Neuron (in vitro differentiated cells): ENCODE results near the gene TIMELESS.

ENCODE experiments used
- H2AFZ ChIP-seq: one replicate; pipeline ENCODE4 v1.6.1; 2013; ENCODE audit warnings: low read depth, mild to moderate bottlenecking, inconsistent platforms, low read length, moderate library complexity
- H3K27me3 ChIP-seq: one replicate; pipeline ENCODE4 v1.6.1; 2013; ENCODE audit warnings: low read length; ENCODE audit not compliant: insufficient read depth
- H3K36me3 ChIP-seq: one replicate; pipeline ENCODE4 v1.6.1; 2013; ENCODE audit warnings: low read length; ENCODE audit not compliant: insufficient read depth
- H3K4me1 ChIP-seq: one replicate; pipeline ENCODE4 v1.6.1; 2013; ENCODE audit warnings: low read length; ENCODE audit not compliant: insufficient read depth
- H3K4me3 ChIP-seq: 2 replicates; pipeline ENCODE4 v1.5.1; 2013; ENCODE audit warnings: mild to moderate bottlenecking, low read length, moderate library complexity
- H3K9me3 ChIP-seq: one replicate; pipeline ENCODE4 v1.6.1; 2013; ENCODE audit warnings: low read length

TIMELESS gene

DNA sequence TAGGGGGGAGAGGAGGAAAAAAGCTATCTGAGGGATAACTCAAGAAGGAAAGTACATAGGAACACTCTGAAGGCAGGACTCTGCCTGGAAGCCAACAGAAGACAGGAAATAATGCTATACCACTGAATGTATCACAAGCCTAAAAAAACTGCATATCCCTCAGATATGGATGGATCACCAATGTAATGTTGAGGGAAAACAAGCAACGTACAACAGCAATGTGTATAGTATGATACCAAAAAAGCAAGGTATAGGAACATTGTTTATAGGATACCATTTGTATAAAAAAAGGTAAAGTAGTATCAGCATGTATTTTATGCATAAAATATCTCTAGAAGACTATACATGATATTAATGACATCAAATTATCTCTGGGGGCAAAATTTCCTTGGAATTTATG lies 35.3 kb upstream of the TIMELESS start:
- Histone ChIP-seq H3K4me1 (no peaks in the 10 kb centered on the region), H3K36me3 (peaks cover 10% of the 10 kb centered on the region), H3K27me3 (no peaks in the 10 kb centered on the region), H3K4me3 (no peak overlapping the region), H2AFZ (no peak overlapping the region), H3K9me3 (peaks cover 9% of the 10 kb centered on the region)

DNA sequence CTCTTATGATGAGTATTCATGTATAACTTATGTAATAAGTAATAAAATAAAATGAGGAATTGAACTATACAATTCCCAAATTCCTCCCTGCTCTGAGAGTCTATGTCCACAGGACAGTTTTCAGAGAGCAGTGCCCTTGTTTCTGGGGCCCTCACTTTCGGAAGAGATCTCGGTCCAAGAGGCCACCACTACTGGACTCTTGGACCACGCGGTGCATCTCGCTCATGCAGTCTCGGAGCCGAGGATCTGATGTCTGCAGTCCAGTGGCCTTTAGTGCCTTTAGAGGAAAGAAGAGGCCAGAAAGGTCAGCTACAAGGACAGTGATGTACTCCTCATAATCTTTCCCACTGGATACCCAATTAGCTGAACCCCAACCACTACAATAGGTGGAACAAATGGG lies 30.4 kb upstream of the TIMELESS start:
- H3K27me3 ChIP-seq, result no peaks in the 10 kb centered on the region
- H3K4me1 ChIP-seq, result no peaks in the 10 kb centered on the region
- peaks cover 9% of the 10 kb centered on the region for H3K36me3 ChIP-seq
- H3K9me3 ChIP-seq, result no peaks in the 10 kb centered on the region
- no peak overlapping the region for H2AFZ ChIP-seq
- no peak overlapping the region for H3K4me3 ChIP-seq

DNA sequence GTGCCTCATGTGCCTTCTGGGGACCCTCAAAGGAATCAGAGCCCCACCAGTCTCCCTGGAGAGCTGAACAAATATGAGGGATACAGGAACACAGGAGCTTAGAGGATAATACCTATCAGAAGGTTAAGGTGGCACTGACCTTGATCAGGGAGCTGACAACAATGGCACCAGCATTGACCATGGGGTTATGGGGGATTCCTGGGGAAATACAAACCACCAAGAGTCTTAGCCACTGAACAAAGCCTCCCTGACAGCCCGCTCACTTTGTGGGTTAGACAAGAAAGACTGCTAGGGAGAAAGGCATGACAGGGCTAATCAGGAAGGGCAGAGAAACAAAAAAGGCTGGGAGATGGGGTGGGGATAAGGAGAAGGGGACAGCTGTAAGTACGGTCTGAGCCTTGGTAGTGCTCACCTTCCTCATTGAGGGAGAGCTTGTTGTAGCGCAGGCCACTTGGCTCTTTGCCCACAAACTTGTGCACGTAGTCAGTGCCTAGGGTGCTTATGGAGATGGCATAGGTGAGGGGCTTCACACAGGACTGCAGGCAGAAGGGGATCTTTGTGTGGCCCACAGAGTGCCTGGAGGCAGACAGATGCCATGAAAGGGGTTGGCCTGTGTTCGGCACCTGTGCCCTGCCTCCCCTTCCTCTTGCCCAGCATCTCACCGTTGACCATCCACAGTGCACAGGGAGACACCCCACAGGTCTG lies 28.4 kb upstream of the TIMELESS start:
- no peak overlapping the region for H2AFZ ChIP-seq
- H3K36me3 ChIP-seq, result peaks cover 11% of the 10 kb centered on the region
- H3K27me3 ChIP-seq, result no peaks in the 10 kb centered on the region
- no peaks in the 10 kb centered on the region for H3K9me3 ChIP-seq
- H3K4me1 ChIP-seq, result no peaks in the 10 kb centered on the region
- no peak overlapping the region for H3K4me3 ChIP-seq

DNA sequence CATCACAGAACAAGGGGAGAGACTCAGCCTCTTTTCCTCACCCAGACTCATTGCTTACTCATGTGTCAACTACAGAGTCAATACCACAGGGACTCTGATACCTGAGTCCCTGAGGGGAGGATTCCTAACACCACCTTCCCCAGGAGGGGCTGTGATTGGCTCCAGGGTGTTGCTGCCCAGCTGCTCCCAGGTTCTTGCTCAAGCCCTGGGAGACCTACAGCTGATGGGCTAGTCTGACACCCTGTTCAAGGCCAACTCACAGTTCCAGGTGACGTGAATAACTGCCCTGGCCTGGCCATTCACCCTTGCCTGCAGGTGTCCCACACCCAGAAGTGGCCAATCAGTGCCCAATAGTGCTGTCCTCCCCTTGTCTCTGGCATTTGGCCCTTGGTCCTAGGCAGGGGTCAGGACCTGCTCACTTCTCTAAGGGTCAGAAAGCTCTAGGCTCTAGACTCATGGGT lies 27.8 kb upstream of the TIMELESS start:
- no peak overlapping the region for H2AFZ ChIP-seq
- no peaks in the 10 kb centered on the region for H3K9me3 ChIP-seq
- H3K4me3 ChIP-seq, result no peak overlapping the region
- H3K27me3 ChIP-seq, result no peaks in the 10 kb centered on the region
- peaks cover 14% of the 10 kb centered on the region for H3K36me3 ChIP-seq
- no peaks in the 10 kb centered on the region for H3K4me1 ChIP-seq

DNA sequence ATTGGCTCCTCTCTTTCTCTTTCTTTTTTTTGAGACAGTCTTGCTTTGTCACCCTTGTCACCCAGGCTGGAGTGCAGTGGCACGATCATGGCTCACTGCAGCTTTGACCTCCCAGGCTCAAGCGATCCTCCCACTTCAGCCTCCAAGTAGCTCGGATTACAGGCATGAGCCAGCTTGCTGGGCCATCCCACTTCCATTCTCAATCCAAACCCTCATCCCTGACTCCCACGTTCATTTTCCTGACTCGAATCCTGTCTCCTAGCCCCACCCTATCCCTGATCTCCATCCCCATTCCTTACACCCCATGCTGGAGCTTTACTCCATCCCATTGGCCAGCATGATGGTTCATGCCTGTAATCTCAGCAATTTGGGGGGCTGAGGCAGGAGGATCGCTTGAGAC lies 26.9 kb upstream of the TIMELESS start:
- H3K36me3 ChIP-seq, result peaks cover 19% of the 10 kb centered on the region
- no peaks in the 10 kb centered on the region for H3K27me3 ChIP-seq
- no peak overlapping the region for H2AFZ ChIP-seq
- H3K4me1 ChIP-seq, result no peaks in the 10 kb centered on the region
- no peak overlapping the region for H3K4me3 ChIP-seq
- H3K9me3 ChIP-seq, result no peaks in the 10 kb centered on the region

DNA sequence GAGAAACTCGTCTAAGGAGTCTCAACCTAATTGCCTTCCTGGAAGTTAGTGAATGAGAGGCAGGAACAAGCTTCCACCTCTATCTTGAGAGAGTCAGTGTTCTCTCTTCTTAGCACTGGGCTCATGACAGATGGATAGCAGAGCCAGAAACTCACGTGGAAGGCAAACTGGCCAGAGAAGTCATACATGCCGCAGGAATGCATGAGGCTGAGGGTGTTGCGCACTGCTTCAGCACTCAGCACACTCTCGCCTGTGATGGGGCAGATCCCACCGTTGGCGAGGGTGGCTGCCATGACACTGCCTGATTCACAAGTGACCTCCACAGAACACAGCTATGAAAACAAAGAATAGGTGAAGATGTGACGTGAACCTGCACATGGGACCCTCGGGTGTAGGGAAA lies 25.2 kb upstream of the TIMELESS start:
- peaks cover 25% of the 10 kb centered on the region for H3K36me3 ChIP-seq

DNA sequence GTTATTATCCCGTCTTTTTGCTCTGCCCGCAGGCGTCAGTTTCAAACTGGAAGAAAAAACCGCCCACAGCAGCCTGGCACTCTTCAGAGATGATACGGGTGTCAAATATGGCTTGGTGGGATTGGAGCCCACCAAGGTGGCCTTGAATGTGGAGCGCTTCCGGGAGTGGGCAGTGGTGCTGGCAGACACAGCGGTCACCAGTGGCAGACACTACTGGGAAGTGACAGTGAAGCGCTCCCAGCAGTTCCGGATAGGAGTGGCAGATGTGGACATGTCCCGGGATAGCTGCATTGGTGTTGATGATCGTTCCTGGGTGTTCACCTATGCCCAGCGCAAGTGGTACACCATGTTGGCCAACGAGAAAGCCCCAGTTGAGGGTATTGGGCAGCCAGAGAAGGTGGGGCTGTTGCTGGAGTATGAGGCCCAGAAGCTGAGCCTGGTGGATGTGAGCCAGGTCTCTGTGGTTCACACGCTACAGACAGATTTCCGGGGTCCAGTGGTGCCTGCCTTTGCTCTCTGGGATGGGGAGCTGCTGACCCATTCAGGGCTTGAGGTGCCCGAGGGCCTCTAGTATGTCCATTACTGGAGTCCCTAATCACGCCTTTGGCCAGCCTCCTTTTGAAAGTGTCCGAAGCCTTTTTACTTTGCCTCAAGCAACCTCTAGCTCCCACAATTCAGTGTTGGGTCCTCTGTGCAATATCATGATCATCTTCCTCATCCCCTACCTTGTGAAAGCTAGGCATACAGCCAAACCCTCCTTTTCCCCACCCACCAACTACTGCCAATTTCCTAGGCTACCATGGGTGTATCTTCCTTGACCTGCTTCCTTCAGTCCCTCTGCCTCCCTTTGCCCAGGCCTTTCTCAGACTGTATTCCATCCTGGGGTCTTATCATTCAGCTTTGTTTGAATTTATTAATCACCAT lies 20.0 kb upstream of the TIMELESS start:
- Histone ChIP-seq H3K36me3 (peaks cover 18% of the 10 kb centered on the region), H3K4me1 (peaks cover 9% of the 10 kb centered on the region), H3K27me3 (no peaks in the 10 kb centered on the region), H2AFZ (peak overlapping the region; percentile 81), H3K9me3 (no peaks in the 10 kb centered on the region), H3K4me3 (peak overlapping the region; percentile 90)

More for the DNA sequence above, 25.2 kb upstream of the TIMELESS start:
- no peak overlapping the region for H3K4me3 ChIP-seq
- no peaks in the 10 kb centered on the region for H3K9me3 ChIP-seq
- H2AFZ ChIP-seq, result no peak overlapping the region
- no peaks in the 10 kb centered on the region for H3K27me3 ChIP-seq
- H3K4me1 ChIP-seq, result peaks cover 3% of the 10 kb centered on the region

DNA sequence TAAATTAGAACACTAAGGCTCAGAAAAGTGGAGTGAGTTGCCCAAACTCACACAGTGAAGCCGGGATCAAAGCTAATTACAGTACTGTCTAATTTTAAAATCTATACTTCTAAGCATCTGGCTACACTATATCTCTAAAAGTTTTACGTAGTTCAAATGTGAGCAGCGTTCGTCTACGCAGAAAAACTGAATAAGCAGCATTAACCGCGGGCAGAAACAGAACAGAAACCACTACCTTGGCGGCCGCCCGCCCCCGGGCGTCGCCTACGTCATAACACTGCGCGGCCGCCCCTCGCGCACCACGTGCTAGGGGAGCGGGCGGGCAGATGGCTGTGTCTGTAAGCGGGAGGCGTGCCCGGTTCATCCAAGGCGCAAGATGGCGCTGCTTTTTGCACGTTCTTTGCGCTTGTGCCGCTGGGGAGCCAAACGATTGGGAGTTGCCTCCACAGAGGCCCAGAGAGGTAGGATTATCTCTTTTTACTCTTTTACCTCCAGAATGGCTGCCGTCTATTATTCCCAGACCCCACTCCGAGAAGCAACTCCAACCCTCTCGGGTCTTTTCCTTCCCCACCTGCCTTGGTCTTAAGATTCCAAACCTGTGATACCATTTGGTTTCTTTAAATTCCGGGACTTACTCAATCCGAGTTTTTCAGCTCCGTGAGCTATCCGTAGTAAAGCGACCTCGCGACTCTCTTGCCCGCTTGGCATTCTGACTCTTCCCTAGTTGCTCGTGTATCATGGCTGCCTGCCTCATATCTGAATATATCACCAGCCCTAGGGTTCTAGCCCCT lies 19.2 kb upstream of the TIMELESS start, which contains the start of gene SPRYD4:
TSS of gene SPRYD4 (plus strand) at position 363 of the 791 bp plus-strand sequence. CDS start at position 377, 14 bp downstream.
- Histone ChIP-seq H3K4me3 (peak within 1 kb of the TSS; percentile 90), H3K36me3 (peaks cover 17% of the 10 kb centered on the region), H3K27me3 (no peaks in the 10 kb centered on the region), H3K4me1 (peaks cover 16% of the 10 kb centered on the region), H2AFZ (peak within 1 kb of the TSS; percentile 81), H3K9me3 (no peaks in the 10 kb centered on the region)

DNA sequence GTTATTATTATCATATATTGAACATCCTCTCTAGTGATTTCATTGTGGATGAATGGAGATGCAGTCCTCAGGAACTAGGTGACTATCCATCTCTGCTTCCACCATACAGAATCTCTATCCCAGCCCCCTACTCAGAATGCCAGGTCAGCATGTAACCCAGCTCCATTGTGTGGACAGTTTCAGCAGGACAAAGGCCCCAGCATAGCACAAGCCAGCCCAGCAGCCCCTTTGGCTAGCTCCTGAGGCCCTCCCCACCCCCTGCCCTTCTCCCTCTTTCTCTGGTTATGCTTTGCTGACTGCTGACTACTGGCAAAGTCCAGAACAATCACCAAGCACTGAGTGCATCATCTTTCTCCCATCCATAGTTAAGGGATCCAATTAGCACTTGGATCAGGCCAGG lies 13.3 kb upstream of the TIMELESS start:
- Histone ChIP-seq H3K4me3 (no peak overlapping the region), H3K4me1 (peaks cover 15% of the 10 kb centered on the region), H3K27me3 (no peaks in the 10 kb centered on the region), H3K9me3 (no peaks in the 10 kb centered on the region), H3K36me3 (no peaks in the 10 kb centered on the region), H2AFZ (peak overlapping the region; percentile 7)

DNA sequence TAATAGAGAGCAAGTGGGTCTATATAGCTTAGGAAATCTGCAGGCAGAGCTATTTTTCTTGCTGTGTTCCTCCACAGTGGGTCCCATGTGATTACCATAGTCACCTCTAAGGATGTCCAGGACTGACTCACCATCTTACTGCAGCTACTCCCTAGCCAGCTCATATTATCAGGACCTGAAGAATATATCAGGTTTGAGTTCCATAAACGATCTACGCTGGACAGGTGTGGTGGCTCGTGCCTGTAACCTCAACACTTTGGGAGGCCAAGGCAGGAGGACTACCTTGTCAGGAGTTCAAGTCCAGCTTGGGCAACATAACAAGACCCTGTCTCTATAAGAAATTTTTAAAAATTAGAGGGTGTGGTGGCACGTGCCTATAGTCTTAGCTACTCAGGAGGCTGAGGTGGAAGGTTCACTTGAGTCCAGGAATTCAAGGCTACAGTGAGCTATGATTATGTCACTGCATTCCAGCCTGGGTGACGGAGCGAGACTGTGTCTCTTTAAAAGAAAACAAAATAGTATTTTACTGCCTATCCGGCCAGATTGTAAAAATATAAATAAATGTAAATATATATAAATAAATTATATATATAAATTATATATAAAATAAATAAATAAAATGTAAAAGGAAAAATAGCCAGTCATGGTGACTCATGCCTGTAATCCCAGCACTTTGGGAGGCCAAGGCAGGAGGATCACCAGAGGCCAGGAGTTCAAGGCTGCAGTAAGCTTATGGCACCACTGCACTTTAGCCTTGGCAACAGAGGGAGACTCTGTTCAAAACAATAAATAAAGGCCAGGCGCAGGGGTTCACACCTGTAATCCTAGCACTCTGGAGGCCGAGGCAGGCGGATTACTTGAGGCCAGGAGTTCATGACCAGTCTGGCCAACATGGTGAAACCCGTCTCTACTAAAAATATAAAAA lies 12.3 kb upstream of the TIMELESS start:
- no peaks in the 10 kb centered on the region for H3K36me3 ChIP-seq
- H3K4me3 ChIP-seq, result no peak overlapping the region
- peaks cover 15% of the 10 kb centered on the region for H3K4me1 ChIP-seq
- H3K9me3 ChIP-seq, result no peaks in the 10 kb centered on the region
- H2AFZ ChIP-seq, result no peak overlapping the region
- no peaks in the 10 kb centered on the region for H3K27me3 ChIP-seq

DNA sequence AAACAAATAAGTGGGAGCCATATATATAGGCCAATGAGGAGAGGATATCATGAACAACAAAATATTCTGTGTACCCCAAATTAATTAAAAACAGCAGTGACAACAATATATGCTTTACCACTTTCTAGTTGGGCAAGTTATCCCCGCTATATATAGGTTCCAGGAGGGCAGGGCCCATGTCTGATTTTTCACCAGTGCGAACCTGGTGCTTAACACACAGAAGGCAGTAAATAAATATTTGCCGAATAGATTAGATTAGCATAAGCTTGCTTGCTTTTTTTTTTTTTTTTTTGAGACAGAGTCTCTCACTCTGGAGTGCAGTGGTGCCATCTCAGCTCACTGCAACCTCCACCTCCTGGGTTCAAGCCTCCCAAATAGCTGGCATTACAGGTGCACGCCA lies 8.6 kb upstream of the TIMELESS start:
- H3K9me3 ChIP-seq, result no peaks in the 10 kb centered on the region
- H3K4me3 ChIP-seq, result no peak overlapping the region
- no peaks in the 10 kb centered on the region for H3K36me3 ChIP-seq
- peaks cover 2% of the 10 kb centered on the region for H3K4me1 ChIP-seq
- H2AFZ ChIP-seq, result no peak overlapping the region
- no peaks in the 10 kb centered on the region for H3K27me3 ChIP-seq

DNA sequence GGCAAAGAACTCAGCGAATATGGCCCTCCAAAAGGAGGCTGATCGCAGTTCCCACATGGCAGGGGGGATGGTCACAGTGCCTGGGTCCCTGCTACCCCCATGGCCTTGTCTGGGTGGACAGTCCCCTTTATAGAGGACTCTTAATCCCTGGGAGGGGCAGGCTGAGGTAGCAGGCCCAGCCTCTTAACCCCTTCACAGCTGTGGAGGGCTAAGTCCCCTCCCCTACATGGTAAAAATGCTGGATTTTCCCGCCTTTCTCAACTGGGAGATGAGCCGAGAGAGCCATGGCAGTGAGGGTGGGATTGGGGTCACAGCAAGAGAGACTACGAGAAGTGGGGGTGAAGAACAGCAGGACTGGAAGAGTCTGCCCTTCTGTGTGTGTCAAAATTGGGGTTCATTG lies 5.3 kb upstream of the TIMELESS start, which contains the start of gene MIP:
TSS of gene MIP (minus strand) at position 101 of the 400 bp plus-strand sequence. CDS start at position 57, 44 bp downstream.
- H3K9me3 ChIP-seq, result no peaks in the 10 kb centered on the region
- H3K36me3 ChIP-seq, result no peaks in the 10 kb centered on the region
- no peak within 1 kb of the TSS for H3K4me3 ChIP-seq
- H3K4me1 ChIP-seq, result peaks cover 6% of the 10 kb centered on the region
- H3K27me3 ChIP-seq, result no peaks in the 10 kb centered on the region
- no peak within 1 kb of the TSS for H2AFZ ChIP-seq
